Testis (tissue), 2 donors: Measurements from ENCODE around the gene CGB7.

Experiments used
- POLR2A ChIP-seq: fragments of 450-650 bp; IDR thresholded peaks from one replicate; pipeline ENCODE4 v1.6.1; 2017; ENCODE audit warnings: antibody characterized with exemption, mild to moderate bottlenecking, moderate library complexity
- TF ChIP-seq, protein P1 (sequence below), 3 experiments: fragments of 450-650 bp in 2 of 3; fragments of 200-600 bp in 1 of 3; sonication (generic) in 1 of 3; IDR thresholded peaks; one replicate each; pipeline ENCODE4 v1.5.1; 2016 to 2019; ENCODE audit warnings: antibody characterized with exemption in 3 of 3, mild to moderate bottlenecking in 2 of 3, moderate library complexity in 1 of 3

DNA sequence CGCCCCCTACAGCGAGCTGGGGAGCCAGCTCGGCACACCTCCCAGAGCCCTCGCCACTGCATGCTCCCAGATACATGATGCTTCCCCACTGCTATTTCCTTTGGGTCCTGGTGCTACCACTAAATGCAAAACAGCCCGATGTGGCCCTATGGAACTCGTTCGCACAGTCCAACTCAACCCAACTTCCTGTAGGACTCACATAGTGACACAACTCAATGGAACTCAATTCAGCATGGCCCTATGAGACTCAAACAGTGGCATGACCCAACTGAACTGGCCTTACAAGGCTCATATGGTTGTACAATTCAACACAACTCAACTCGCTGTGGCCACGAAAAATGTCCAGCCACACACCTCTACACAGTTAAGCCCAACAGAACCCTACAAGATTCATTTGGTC lies 11.5 kb upstream of the CGB7 start:
- TF ChIP-seq POLR2A = no peak
- TF ChIP-seq, protein P1, sequence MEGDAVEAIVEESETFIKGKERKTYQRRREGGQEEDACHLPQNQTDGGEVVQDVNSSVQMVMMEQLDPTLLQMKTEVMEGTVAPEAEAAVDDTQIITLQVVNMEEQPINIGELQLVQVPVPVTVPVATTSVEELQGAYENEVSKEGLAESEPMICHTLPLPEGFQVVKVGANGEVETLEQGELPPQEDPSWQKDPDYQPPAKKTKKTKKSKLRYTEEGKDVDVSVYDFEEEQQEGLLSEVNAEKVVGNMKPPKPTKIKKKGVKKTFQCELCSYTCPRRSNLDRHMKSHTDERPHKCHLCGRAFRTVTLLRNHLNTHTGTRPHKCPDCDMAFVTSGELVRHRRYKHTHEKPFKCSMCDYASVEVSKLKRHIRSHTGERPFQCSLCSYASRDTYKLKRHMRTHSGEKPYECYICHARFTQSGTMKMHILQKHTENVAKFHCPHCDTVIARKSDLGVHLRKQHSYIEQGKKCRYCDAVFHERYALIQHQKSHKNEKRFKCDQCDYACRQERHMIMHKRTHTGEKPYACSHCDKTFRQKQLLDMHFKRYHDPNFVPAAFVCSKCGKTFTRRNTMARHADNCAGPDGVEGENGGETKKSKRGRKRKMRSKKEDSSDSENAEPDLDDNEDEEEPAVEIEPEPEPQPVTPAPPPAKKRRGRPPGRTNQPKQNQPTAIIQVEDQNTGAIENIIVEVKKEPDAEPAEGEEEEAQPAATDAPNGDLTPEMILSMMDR (IDR thresholded peaks at IDR 0.05) = no peak
